GM12878 (cell line): Measurements from ENCODE around the gene ADARB1. TPM values are rescaled to one million over a fixed set of nuclear protein-coding genes. Genes with fewer than 3 reads are reported as not detected.

Experiments
- BCL3 ChIP-seq: IDR thresholded peaks from 2 replicates; pipeline ENCODE4 v1.6.1; 2011; ENCODE audit warnings: borderline replicate concordance, low read depth, mild to moderate bottlenecking, moderate library complexity, low read length; ENCODE audit not compliant: insufficient read depth, poor library complexity, severe bottlenecking
- BRCA1 ChIP-seq: IDR thresholded peaks from 2 replicates; pipeline ENCODE4 v1.6.1; 2011; ENCODE audit warnings: low read depth, low read length, improper control_type of control experiment
- CHD4 ChIP-seq: fragments of 200-600 bp; sonication (generic); IDR thresholded peaks from 2 replicates; pipeline ENCODE4 v1.6.1; 2016; ENCODE audit warnings: mild to moderate bottlenecking
- ETV6 ChIP-seq, 2 experiments: fragments of 450-650 bp in 1 of 2; IDR thresholded peaks in 1 of 2; conservative IDR thresholded peaks in 1 of 2; 2 replicates each; pipeline ENCODE4 v1.6.1; 2014; ENCODE audit warnings: antibody characterized with exemption in 1 of 2, borderline replicate concordance in 1 of 2, low read depth in 1 of 2, mild to moderate bottlenecking in 1 of 2, moderate library complexity in 1 of 2
- HCFC1 ChIP-seq: fragments of 150-350 bp; IDR thresholded peaks from 2 replicates; pipeline ENCODE4 v1.6.1; 2014; ENCODE audit warnings: low read length
- IKZF2 ChIP-seq, 2 experiments: fragments of 450-650 bp; IDR thresholded peaks; 2 replicates each; pipeline ENCODE4 v1.6.1; 2017; ENCODE audit warnings: mild to moderate bottlenecking in 2 of 2, moderate library complexity in 2 of 2
- MEF2A ChIP-seq: IDR thresholded peaks from 2 replicates; pipeline ENCODE4 v1.6.1; 2011; ENCODE audit warnings: low read depth, mild to moderate bottlenecking, low read length, moderate library complexity; ENCODE audit not compliant: insufficient read depth
- NBN ChIP-seq: fragments of 450-650 bp; IDR thresholded peaks from 2 replicates; pipeline ENCODE4 v1.6.1; 2016
- NR2C2 ChIP-seq: IDR thresholded peaks from 2 replicates; pipeline ENCODE4 v1.6.1; 2011; ENCODE audit warnings: borderline replicate concordance, low read depth; ENCODE audit not compliant: control insufficient read depth, insufficient read length
- POLR2AphosphoS5 ChIP-seq: IDR thresholded peaks from 2 replicates; pipeline ENCODE4 v1.6.1; 2011; ENCODE audit warnings: mild to moderate bottlenecking, low read length, inconsistent platforms
- RB1 ChIP-seq: fragments of 450-650 bp; formaldehyde crosslinking; IDR thresholded peaks from 2 replicates; pipeline ENCODE4 v1.6.1; 2017; ENCODE audit warnings: mild to moderate bottlenecking, borderline replicate concordance
- RCOR1 ChIP-seq: conservative IDR thresholded peaks from 2 replicates; pipeline ENCODE4 v1.6.1; 2012; ENCODE audit warnings: low read depth, low read length, improper control_type of control experiment
- SIX5 ChIP-seq: IDR thresholded peaks from 2 replicates; pipeline ENCODE4 v1.6.1; 2011; ENCODE audit warnings: mild to moderate bottlenecking, low read depth, low read length, moderate library complexity; ENCODE audit not compliant: severe bottlenecking
- SMAD1 ChIP-seq: fragments of 450-650 bp; IDR thresholded peaks from 2 replicates; pipeline ENCODE4 v1.6.1; 2018; ENCODE audit warnings: mild to moderate bottlenecking, low read depth; ENCODE audit not compliant: partially characterized antibody
- TAF1 ChIP-seq: IDR thresholded peaks from 2 replicates; pipeline ENCODE4 v1.6.1; 2011; ENCODE audit warnings: mild to moderate bottlenecking, low read depth, low read length, borderline replicate concordance
- WRNIP1 ChIP-seq: IDR thresholded peaks from 2 replicates; pipeline ENCODE4 v1.6.1; 2011; ENCODE audit warnings: low read depth, low read length, improper control_type of control experiment, borderline replicate concordance
- ZBED1 ChIP-seq: IDR thresholded peaks from 2 replicates; pipeline ENCODE4 v1.6.1; 2016; ENCODE audit warnings: borderline replicate concordance
- ZBTB33 ChIP-seq: fragments of 450-650 bp; IDR thresholded peaks from 2 replicates; pipeline ENCODE4 v1.6.1; 2017; ENCODE audit warnings: mild to moderate bottlenecking
- ZBTB4 ChIP-seq: fragments of 450-650 bp; formaldehyde crosslinking; IDR thresholded peaks from 2 replicates; pipeline ENCODE4 v1.4.0; 2022; ENCODE audit warnings: mild to moderate bottlenecking, moderate library complexity
- ZNF687 ChIP-seq: fragments of 450-650 bp; IDR thresholded peaks from 2 replicates; pipeline ENCODE4 v1.6.1; 2017; ENCODE audit warnings: mild to moderate bottlenecking, moderate library complexity
- polyA plus RNA-seq, 11 experiments: library from polyadenylated mRNA; depleted of rRNA in 4 of 11; unstranded in 6 of 11; stranded (reverse) in 5 of 11; fragments of >200 nt; fragmentation: Nextera tagmentation in 4 of 11; fragmentation: Illumina TruSeq in 1 of 11; extraction: Ambion mirVana in 4 of 11; extraction: Trizol in 1 of 11; gene quantifications; 1 replicate in 1 of 11; 2 replicates in 10 of 11; pipeline versions ENCODE4 v1.2.1 to v1.2.3, GENCODE V29; 2011 to 2016; ENCODE audit warnings: inconsistent platforms in 2 of 11, missing spikeins in 2 of 11, low read depth in 1 of 11
- total RNA-seq, 4 experiments: library from RNA; depleted of rRNA in 3 of 4; stranded (reverse); fragments of >200 nt in 3 of 4; fragmentation: Illumina TruSeq in 1 of 4; extraction: Trizol in 1 of 4; gene quantifications; 2 replicates each; pipeline versions ENCODE4 v1.2.1 to v1.2.3, GENCODE V29; 2013 to 2021

The ADARB1 gene
- total and polyA plus RNA-seq, 10 of the 15 experiments (the other 5 are each of a cell fraction or from before 2014, with no cell fraction given), result 5.7 to 61.7 (median 25.3) TPM

- TF ChIP-seq ETV6 (conservative IDR thresholded peaks at IDR 0.05 in 1 of 2, IDR thresholded peaks at IDR 0.05 in 1 of 2; ENCODE audit: borderline replicate concordance in 1 of 2, low read depth in 1 of 2) (peak in 1 of 2 experiments; percentile 95; a peak in 2 of 4 replicates), CHD4 (no peak), MEF2A (peak; percentile 99), POLR2AphosphoS5 (no peak), ZBED1 (peak; percentile 97), RB1 (no peak), ZBTB33 (no peak), HCFC1 (no peak), IKZF2 (IDR thresholded peaks at IDR 0.05) (peak; percentile 99), WRNIP1 (no peak), ZNF687 (no peak), SMAD1 (no peak), SIX5 (no peak), BCL3 (peak; percentile 46), TAF1 (no peak), RCOR1 (no peak), NBN (peak; percentile 96), NR2C2 (no peak), BRCA1 (no peak), ZBTB4 (CRISPR knock-in tag) (no peak)
These were observed 35.6 kb downstream of the ADARB1 start (continued) for GRCh38 chr21:45109831-45110492.
